Left lung (tissue), 10 donors: ENCODE measurements around the gene SVOPL. TPM values are rescaled to one million over a fixed set of nuclear protein-coding genes. Genes with fewer than 3 reads are reported as not detected.

Experiments used
- ATAC-seq: fragments of 200-7000 bp; cut with Tn5 transposase; one replicate; pipeline ENCODE4 v1.9.1; 2020; ENCODE audit warnings: moderate library complexity
- DNase-seq, 4 donors: peaks; one replicate each; pipeline ENCODE4 v3.0.0-alpha.2; 2013 to 2020
- H3K27ac ChIP-seq, 2 donors: fragments of 200-600 bp; sonication (generic) in 1 of 2; one replicate each; pipeline versions ENCODE4 v1.5.0 to v1.8.0; 2020 to 2021
- H3K27me3 ChIP-seq, 2 donors: fragments of 200-600 bp; sonication (generic) in 1 of 2; one replicate each; pipeline versions ENCODE4 v1.5.0 to v1.8.0; 2020 to 2021
- H3K36me3 ChIP-seq, 2 donors: fragments of 200-600 bp; sonication (generic) in 1 of 2; one replicate each; pipeline versions ENCODE4 v1.5.0 to v1.8.0; 2020 to 2021
- H3K4me1 ChIP-seq, 2 donors: fragments of 200-600 bp; one replicate each; pipeline ENCODE4 v1.8.0; 2021
- H3K4me3 ChIP-seq, 2 donors: fragments of 200-600 bp; sonication (generic) in 1 of 2; one replicate each; pipeline versions ENCODE4 v1.5.0 to v1.8.0; 2020 to 2021; ENCODE audit warnings: mild to moderate bottlenecking in 1 of 2
- H3K9me3 ChIP-seq, 2 donors: fragments of 200-600 bp; sonication (generic) in 1 of 2; one replicate each; pipeline versions ENCODE4 v1.5.0 to v1.8.0; 2020 to 2021
- CTCF ChIP-seq, 2 donors: fragments of 200-600 bp; sonication (generic) in 1 of 2; IDR thresholded peaks; one replicate each; pipeline versions ENCODE4 v1.5.0 to v1.8.0; 2021; ENCODE audit warnings: antibody characterized with exemption in 2 of 2
- intact Hi-C, 2 donors: fragments of 100-400 bp; cut with DNase I; formaldehyde crosslinking; loops; one replicate each; pipeline versions ENCODE4 v1.11.2 to v1.14.2; 2022
- polyA plus RNA-seq, 6 donors: library from polyadenylated mRNA; unstranded; fragments of 120-200 nt; gene quantifications; one replicate each; pipeline ENCODE4 v1.2.1, GENCODE V29; 2013; ENCODE audit not compliant: insufficient read length in 6 of 6
- total RNA-seq, 2 donors: library from RNA; stranded (reverse); fragmentation: NEBNext Ultra II Directional; extraction: Animal tissue kit (Norgen Biotek cat#: 25700); gene quantifications; one replicate each; pipeline ENCODE4 v1.2.1, GENCODE V29; 2021
- donor health status: DM: no; HTN: yes; CAD: no.
- donor health status: DM: no; HTN: no; CAD: no.

SVOPL gene
- total and polyA plus RNA-seq, 8 donors, result 0.26 to 3.8 (median 2.5) TPM; not detected in 1

GRCh38 chr7:138670594-138670993, 30.6 kb downstream of the SVOPL start:
- no peak for TF ChIP-seq CTCF (IDR thresholded peaks at IDR 0.05)
- Histone ChIP-seq H3K36me3 (no peaks in the 10 kb centered on the region), H3K9me3 (no peaks in the 10 kb centered on the region), H3K4me3 (no peak overlapping the region), H3K27me3 (peaks cover 0 to 4% of the 10 kb centered on the region in 2 donors), H3K4me1 (no peaks in the 10 kb centered on the region), H3K27ac (no peak overlapping the region)
- intact Hi-C loops, result no loop called here
- ATAC-seq (no peak), DNase-seq (no peak)

GRCh38 chr7:138669364-138669763, 31.8 kb downstream of the SVOPL start:
- no peaks in the 10 kb centered on the region for H3K9me3 ChIP-seq
- H3K4me1 ChIP-seq, result no peaks in the 10 kb centered on the region
- no peak for TF ChIP-seq CTCF (IDR thresholded peaks at IDR 0.05)
- no peaks in the 10 kb centered on the region for H3K36me3 ChIP-seq
- intact Hi-C loops, result no loop called here
- no peak overlapping the region for H3K27ac ChIP-seq
- DNase-seq, result no peak
- no peak overlapping the region for H3K4me3 ChIP-seq
- ATAC-seq, result no peak
- H3K27me3 ChIP-seq, result peaks cover 0 to 12% of the 10 kb centered on the region in 2 donors

GRCh38 chr7:138668946-138669345, 32.2 kb downstream of the SVOPL start:
- DNase-seq, result no peak
- H3K36me3 ChIP-seq, result no peaks in the 10 kb centered on the region
- no peak overlapping the region for H3K27ac ChIP-seq
- no peak for ATAC-seq
- intact Hi-C loops, result no loop called here
- TF ChIP-seq CTCF (IDR thresholded peaks at IDR 0.05), result no peak
- H3K4me3 ChIP-seq, result no peak overlapping the region
- no peaks in the 10 kb centered on the region for H3K9me3 ChIP-seq
- no peaks in the 10 kb centered on the region for H3K4me1 ChIP-seq
- H3K27me3 ChIP-seq, result peaks cover 0 to 16% of the 10 kb centered on the region in 2 donors

- no peak overlapping the region for H3K27ac ChIP-seq
- TF ChIP-seq CTCF (IDR thresholded peaks at IDR 0.05), result no peak
- no peak for ATAC-seq
- H3K4me3 ChIP-seq, result no peak overlapping the region
- no peaks in the 10 kb centered on the region for H3K9me3 ChIP-seq
- H3K36me3 ChIP-seq, result no peaks in the 10 kb centered on the region
- intact Hi-C loops, result no loop called here
- peaks cover 0 to 19% of the 10 kb centered on the region in 2 donors for H3K27me3 ChIP-seq
- DNase-seq, result no peak
- H3K4me1 ChIP-seq, result no peaks in the 10 kb centered on the region
Measured at GRCh38 chr7:138668229-138668596, 32.9 kb downstream of the SVOPL start.

GRCh38 chr7:138667535-138668228, 33.5 kb downstream of the SVOPL start:
- no peak overlapping the region for H3K27ac ChIP-seq
- DNase-seq, result no peak
- H3K4me3 ChIP-seq, result no peak overlapping the region
- ATAC-seq, result no peak
- H3K36me3 ChIP-seq, result no peaks in the 10 kb centered on the region
- no peak for TF ChIP-seq CTCF (IDR thresholded peaks at IDR 0.05)
- intact Hi-C loops, result no loop called here
- H3K4me1 ChIP-seq, result no peaks in the 10 kb centered on the region
- no peaks in the 10 kb centered on the region for H3K9me3 ChIP-seq
- peaks cover 0 to 19% of the 10 kb centered on the region in 2 donors for H3K27me3 ChIP-seq
